HG03103 (cell line): ENCODE results near the gene OPN1SW.
A peak's percentile ranks its signal among the peaks of the same experiment; 100 is the strongest.

Experiments used
- ATAC-seq: cut with Tn5 transposase; IDR thresholded peaks from one replicate; pipeline ENCODE4 v1.9.1; 2021; ENCODE audit warnings: low read depth; ENCODE audit not compliant: unreplicated experiment

Gene OPN1SW

GRCh38 chr7:128763541-128763940, 12.1 kb downstream of the OPN1SW start:
- no peak for ATAC-seq

GRCh38 chr7:128759242-128759641, 16.4 kb downstream of the OPN1SW start:
- ATAC-seq: no peak

- no peak for ATAC-seq
These were observed 17.0 kb downstream of the OPN1SW start for GRCh38 chr7:128758553-128758952.

GRCh38 chr7:128757203-128757602, 18.4 kb downstream of the OPN1SW start:
- ATAC-seq: no peak

- ATAC-seq: no peak
These were observed 19.6 kb downstream of the OPN1SW start for GRCh38 chr7:128755819-128756476.

- no peak for ATAC-seq
These were observed 20.3 kb downstream of the OPN1SW start for GRCh38 chr7:128755075-128755818.

GRCh38 chr7:128752251-128752650, 23.3 kb downstream of the OPN1SW start:
- ATAC-seq: no peak

GRCh38 chr7:128747327-128748079, 28.1 kb downstream of the OPN1SW start:
- ATAC-seq: no peak

- no peak for ATAC-seq
These were observed 29.9 kb downstream of the OPN1SW start for GRCh38 chr7:128745706-128746105.

GRCh38 chr7:128744366-128744905, 31.2 kb downstream of the OPN1SW start:
- no peak for ATAC-seq

- ATAC-seq: no peak
These were observed 32.4 kb downstream of the OPN1SW start for GRCh38 chr7:128743112-128743772.

- no peak for ATAC-seq
These were observed 33.4 kb downstream of the OPN1SW start for GRCh38 chr7:128742206-128742605.

GRCh38 chr7:128741491-128741890, 34.1 kb downstream of the OPN1SW start:
- ATAC-seq: no peak

- no peak for ATAC-seq
These were observed 34.6 kb downstream of the OPN1SW start for GRCh38 chr7:128740996-128741395.

- no peak for ATAC-seq
These were observed 35.5 kb downstream of the OPN1SW start for GRCh38 chr7:128739990-128740682.

- ATAC-seq: peak; percentile 96
These were observed 36.3 kb downstream of the OPN1SW start, which contains the start of gene CALU for GRCh38 chr7:128739048-128739962. CALU (plus strand) TSS chr7:128739359; CDS start chr7:128748584, 9,225 bp downstream.

GRCh38 chr7:128738570-128739047, 37.0 kb downstream of the OPN1SW start:
- ATAC-seq: no peak

GRCh38 chr7:128737867-128738385, 37.7 kb downstream of the OPN1SW start:
- no peak for ATAC-seq

GRCh38 chr7:128737441-128737840, 38.2 kb downstream of the OPN1SW start:
- ATAC-seq: no peak
